Stimulated activated CD8-positive, alpha-beta memory T cell treated with anti-CD3 and anti-CD28 coated beads, Interleukin-4, amount 100 ng/mL, for 1 hour (primary cell): ENCODE results near the gene NCOR2.

ENCODE experiments used
- DNase-seq, 2 donors: peaks; one replicate each; pipeline ENCODE4 v3.0.0-alpha.2; 2020; ENCODE audit warnings: low read depth in 2 of 2, low spot score in 1 of 2

Gene NCOR2

DNA sequence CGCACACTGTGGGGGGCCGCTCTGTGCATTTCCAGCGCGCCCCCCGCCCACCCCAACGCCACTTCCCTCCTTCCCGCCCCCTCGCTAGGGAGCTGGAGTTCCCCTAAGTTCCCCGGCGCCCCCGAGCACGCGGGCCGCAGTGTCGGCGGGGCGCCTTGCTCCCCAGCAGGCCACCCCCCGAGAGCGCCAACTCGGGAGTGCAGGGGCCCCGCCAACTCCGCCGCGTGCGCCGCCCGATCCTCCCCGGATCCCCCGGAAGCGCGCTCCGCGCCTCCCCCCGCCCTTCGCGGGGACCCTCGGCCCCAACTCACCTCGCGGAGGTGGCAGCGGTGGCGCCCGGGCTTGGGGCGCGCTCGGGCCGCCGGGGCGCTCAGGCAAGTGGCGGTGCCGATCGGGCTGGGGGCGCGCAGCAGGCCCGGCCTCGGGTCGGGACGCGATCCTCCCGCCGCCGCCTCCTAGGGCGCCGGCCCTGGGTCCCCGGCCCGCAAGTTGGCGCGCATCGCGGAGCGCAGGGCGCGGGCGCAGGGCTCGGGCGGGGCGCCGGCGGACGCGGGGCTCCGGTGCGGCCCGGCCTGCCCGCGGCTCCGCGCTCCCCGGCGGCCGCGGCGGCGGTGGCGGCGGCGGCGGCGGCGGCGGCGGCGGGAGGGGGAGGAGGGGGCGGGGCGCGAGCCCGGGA lies at the start of gene NCOR2:
Gene NCOR2, minus strand, starts transcription at position 616 of the 676 bp plus-strand sequence. CDS start 72,361 bp downstream, outside the sequence.
- peak in 1 of 2 donors; percentile 17 for DNase-seq

DNA sequence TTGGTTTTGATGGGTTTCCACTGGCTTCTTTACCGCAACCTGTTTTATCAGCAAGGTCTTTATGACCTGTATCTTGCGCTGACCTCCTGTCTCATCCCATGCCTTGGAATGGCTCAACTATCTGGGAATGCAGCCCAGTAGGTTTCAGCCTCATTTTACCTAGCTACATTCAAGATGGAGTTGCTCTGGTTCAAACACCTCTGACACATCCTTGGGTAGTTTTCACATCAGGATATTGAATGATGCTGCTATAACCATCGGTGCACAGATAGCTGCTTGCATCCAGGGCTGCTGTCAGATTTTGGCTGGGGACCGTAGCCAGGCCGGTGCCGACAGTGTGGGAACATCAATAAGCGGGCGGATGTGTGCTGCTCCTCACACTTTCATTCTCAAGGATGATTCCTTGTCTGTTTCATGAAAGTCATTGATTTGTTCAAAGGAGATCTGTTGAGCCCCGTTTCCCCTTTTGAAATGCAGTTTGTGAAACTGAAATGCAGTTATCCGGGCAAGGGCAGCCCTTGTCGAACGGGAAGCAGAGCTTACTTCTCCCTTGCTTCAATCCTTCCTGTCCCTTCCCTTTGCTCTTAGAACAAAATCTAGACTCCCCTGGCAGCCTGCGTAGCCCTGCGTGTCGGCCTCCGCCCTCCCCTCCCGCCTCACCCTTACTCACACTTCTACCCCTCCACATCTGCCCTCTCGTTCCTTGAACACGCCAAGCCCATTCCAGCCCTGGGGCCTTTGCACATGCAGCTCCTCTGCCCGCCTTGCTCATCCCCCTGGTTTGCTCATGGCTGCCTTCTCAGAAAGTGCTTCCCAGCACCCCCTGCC lies 49.2 kb upstream of the NCOR2 start:
- no peak for DNase-seq

- DNase-seq, result no peak
Observed at GRCh38 chr12:124614512-124615292, 47.3 kb upstream of the NCOR2 start.

GRCh38 chr12:124613151-124613585 lies 45.8 kb upstream of the NCOR2 start:
- no peak for DNase-seq

GRCh38 chr12:124612410-124612680 lies 44.9 kb upstream of the NCOR2 start:
- DNase-seq, result no peak

GRCh38 chr12:124611559-124612409 lies 44.4 kb upstream of the NCOR2 start:
- DNase-seq, result no peak

GRCh38 chr12:124610629-124611558 lies 43.5 kb upstream of the NCOR2 start:
- DNase-seq, result no peak

- no peak for DNase-seq
Observed at GRCh38 chr12:124610021-124610612, 42.7 kb upstream of the NCOR2 start.

GRCh38 chr12:124609041-124609989 lies 41.9 kb upstream of the NCOR2 start:
- DNase-seq, result peak; percentile 38 to 74

DNA sequence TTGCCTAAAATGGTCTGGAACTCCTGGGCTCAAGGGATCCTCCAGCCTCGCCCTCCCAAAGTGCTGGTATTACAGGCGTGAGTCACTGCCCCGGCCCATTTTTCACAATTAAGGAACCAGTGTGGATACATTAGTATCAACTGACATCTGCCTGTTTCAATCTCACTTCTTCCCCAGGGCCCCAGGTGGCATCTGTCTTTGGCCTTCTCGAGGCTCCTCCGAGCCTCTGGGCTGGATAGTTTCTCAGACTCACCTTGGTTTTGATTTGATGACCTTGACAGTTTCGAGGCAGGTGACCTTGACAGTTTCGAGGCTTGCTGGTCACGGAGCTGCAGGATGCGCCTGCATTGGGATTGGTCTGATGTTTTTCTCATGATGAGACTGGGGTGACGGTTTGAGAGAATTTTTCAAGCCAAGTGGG lies 41.0 kb upstream of the NCOR2 start:
- no peak for DNase-seq

DNA sequence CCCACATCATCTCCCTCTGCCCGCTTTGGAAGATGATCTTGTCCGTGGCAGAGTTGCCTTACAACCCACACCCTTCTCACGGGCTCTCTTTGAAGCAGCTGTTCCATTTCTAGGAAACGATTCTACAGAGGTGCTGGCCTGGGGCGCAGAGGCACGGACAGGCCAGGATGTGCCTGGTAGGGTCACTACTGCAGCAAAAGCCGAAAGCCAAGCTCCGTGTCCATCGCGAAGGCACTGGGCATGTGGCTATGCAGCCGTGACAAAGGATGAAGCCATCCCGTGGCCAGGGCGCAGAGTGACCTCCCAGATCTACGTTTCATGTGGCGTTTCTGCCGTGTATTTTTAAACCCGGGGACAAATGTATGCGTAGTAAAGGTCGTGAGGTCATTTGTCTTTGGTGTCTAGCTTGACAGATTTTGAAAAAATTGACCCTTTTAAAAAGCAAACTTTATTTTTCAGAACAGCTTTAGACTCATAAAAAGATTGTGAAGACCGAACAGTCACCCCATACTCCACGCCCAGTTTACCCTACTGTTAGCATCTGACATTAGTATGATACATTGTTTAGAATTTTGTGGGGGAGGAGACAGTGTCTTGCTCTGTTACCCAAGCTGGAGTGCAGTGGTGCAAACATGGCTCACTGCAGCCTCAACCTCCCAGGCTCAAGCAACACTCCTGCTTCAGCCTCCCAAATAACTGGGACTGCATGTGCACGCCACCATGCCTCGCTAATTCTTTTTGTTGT lies 40.4 kb upstream of the NCOR2 start:
- DNase-seq, result no peak

- DNase-seq, result no peak
Observed at GRCh38 chr12:124605883-124606774, 38.7 kb upstream of the NCOR2 start.

GRCh38 chr12:124605150-124605882 lies 37.9 kb upstream of the NCOR2 start:
- DNase-seq, result no peak

- no peak for DNase-seq
Observed at GRCh38 chr12:124604264-124604680, 36.9 kb upstream of the NCOR2 start.

- no peak for DNase-seq
Observed at GRCh38 chr12:124603831-124604251, 36.4 kb upstream of the NCOR2 start.

DNA sequence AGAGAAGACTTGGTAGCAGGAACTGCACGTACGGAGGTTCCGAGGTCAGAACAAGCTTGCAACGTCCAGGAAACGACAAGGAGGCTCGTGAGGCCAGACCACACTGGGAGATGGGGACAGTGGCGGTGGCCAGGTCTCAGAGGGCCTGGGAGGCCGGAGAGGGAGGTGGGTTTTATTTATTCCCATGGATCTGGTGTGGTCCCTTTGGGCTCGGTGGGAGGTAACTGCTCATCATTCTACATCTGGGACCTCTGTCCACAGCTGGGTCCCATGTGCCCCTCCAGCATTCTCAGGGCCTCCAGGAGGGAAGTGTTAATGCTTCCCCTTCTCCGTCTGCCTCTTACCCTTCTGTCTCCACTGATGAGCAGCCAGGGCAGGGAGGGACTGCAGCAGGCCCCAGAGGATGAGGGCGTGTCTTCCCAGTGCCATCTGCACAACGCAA lies 35.7 kb upstream of the NCOR2 start:
- no peak for DNase-seq
